IMR-90 (cell line): ENCODE measurements around the gene ZNF780A.
"Not testable (repeated sequence)": the region's sequence is repeated elsewhere in the genome, so short reads cannot be mapped to it uniquely, and the experiment has no call there.

Experiments
- BHLHE40 ChIP-seq: fragments of 150-350 bp; IDR thresholded peaks from 2 replicates; pipeline ENCODE4 v1.6.1; 2016; ENCODE audit warnings: mild to moderate bottlenecking, low read depth, low read length
- CEBPB ChIP-seq: IDR thresholded peaks from 2 replicates; pipeline ENCODE4 v1.6.1; 2012; ENCODE audit warnings: low read depth, low read length, improper control_type of control experiment
- CHD1 ChIP-seq: IDR thresholded peaks from 2 replicates; pipeline ENCODE4 v1.6.1; 2012; ENCODE audit warnings: low read depth, low read length, improper control_type of control experiment
- CTCF ChIP-seq: conservative IDR thresholded peaks from 2 replicates; pipeline ENCODE4 v1.5.1; 2012; ENCODE audit warnings: mild to moderate bottlenecking, low read depth, low read length, improper control_type of control experiment
- FOS ChIP-seq: fragments of 150-350 bp; IDR thresholded peaks from 2 replicates; pipeline ENCODE4 v1.6.1; 2016; ENCODE audit warnings: low read depth, low read length
- MAFK ChIP-seq: IDR thresholded peaks from 2 replicates; pipeline ENCODE4 v1.6.1; 2012; ENCODE audit warnings: low read depth, low read length, improper control_type of control experiment
- MAZ ChIP-seq: IDR thresholded peaks from 2 replicates; pipeline ENCODE4 v1.6.1; 2012; ENCODE audit warnings: low read depth, mild to moderate bottlenecking, low read length, improper control_type of control experiment, moderate library complexity, borderline replicate concordance
- MXI1 ChIP-seq: IDR thresholded peaks from 2 replicates; pipeline ENCODE4 v1.6.1; 2012; ENCODE audit warnings: low read depth, mild to moderate bottlenecking, low read length, moderate library complexity, borderline replicate concordance
- POLR2A ChIP-seq: IDR thresholded peaks from 2 replicates; pipeline ENCODE4 v1.6.1; 2012; ENCODE audit warnings: mild to moderate bottlenecking, low read depth, low read length
- RAD21 ChIP-seq: IDR thresholded peaks from 2 replicates; pipeline ENCODE4 v1.6.1; 2012; ENCODE audit warnings: low read length, improper control_type of control experiment
- RCOR1 ChIP-seq: IDR thresholded peaks from 2 replicates; pipeline ENCODE4 v1.6.1; 2012; ENCODE audit warnings: mild to moderate bottlenecking, low read length, improper control_type of control experiment; ENCODE audit not compliant: insufficient replicate concordance
- RFX5 ChIP-seq: IDR thresholded peaks from 2 replicates; pipeline ENCODE4 v1.8.0; 2012; ENCODE audit warnings: low read depth, mild to moderate bottlenecking, low read length, moderate library complexity
- SMC3 ChIP-seq: fragments of 150-350 bp; IDR thresholded peaks from 2 replicates; pipeline ENCODE4 v1.6.1; 2016; ENCODE audit warnings: low read depth, mild to moderate bottlenecking, antibody characterized with exemption, low read length, moderate library complexity
- TF ChIP-seq, protein P1 (sequence below): fragments of 150-350 bp; IDR thresholded peaks from 2 replicates; pipeline ENCODE4 v1.6.1; 2016; ENCODE audit warnings: low read depth, mild to moderate bottlenecking, low read length, moderate library complexity, borderline replicate concordance

- TF ChIP-seq CTCF, POLR2A, RAD21, MAZ, FOS, RFX5, SMC3, MXI1, MAFK, CHD1, RCOR1, BHLHE40, CEBPB: not testable (repeated sequence)
- TF ChIP-seq, protein P1, sequence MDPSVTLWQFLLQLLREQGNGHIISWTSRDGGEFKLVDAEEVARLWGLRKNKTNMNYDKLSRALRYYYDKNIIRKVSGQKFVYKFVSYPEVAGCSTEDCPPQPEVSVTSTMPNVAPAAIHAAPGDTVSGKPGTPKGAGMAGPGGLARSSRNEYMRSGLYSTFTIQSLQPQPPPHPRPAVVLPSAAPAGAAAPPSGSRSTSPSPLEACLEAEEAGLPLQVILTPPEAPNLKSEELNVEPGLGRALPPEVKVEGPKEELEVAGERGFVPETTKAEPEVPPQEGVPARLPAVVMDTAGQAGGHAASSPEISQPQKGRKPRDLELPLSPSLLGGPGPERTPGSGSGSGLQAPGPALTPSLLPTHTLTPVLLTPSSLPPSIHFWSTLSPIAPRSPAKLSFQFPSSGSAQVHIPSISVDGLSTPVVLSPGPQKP = not testable (repeated sequence)
Measured at GRCh38 chr19:40038047-40038446, 52.7 kb downstream of the ZNF780A start.
